K562 (cell line): Measurements from ENCODE around the gene PI4KA. TPM values are rescaled to one million over a fixed set of nuclear protein-coding genes. Genes with fewer than 3 reads are reported as not detected.

Source experiments
- ATAC-seq: fragments of 200-7000 bp; cut with Tn5 transposase; 3 replicates; pipeline ENCODE4 v1.9.1; 2020; ENCODE audit warnings: moderate library complexity
- BruUV-seq: library from RNA; stranded (reverse); fragments of 400-500 nt; replicated peaks from 2 replicates; lab custom pipeline; 2021; lab: Mats Ljungman, UMichigan
- CTCF ChIA-PET: fragments of 300-600 bp; formaldehyde crosslinking; extraction: SDS; loops from one replicate; lab custom pipeline; 2021; ENCODE audit warnings: low intra/inter-chr PET ratio; lab: Yijun Ruan, JAX
- POLR2A ChIA-PET: fragments of 300-600, 350-650 bp; sonication (Branson Sonifier 250); formaldehyde crosslinking; extraction: SDS; loops from one replicate; lab custom pipeline; 2021; ENCODE audit warnings: antibody characterized with exemption, inconsistent platforms; lab: Yijun Ruan, JAX
- DNase-seq, 4 experiments: peaks; one replicate each; pipeline versions ENCODE4 v3.0.0 to v3.0.0-alpha.2; 2011 to 2018; ENCODE audit warnings: low spot score in 3 of 4, mixed read lengths in 3 of 4; ENCODE audit errors: extremely low read depth in 1 of 4
- FAIRE-seq: peaks from 2 replicates; lab custom pipeline; 2011; peaks lifted over from hg19 to GRCh38; lab: Jason Lieb, UNC
- H2AFZ ChIP-seq: 2 replicates; pipeline ENCODE4 v1.6.0; 2011; ENCODE audit warnings: low read depth, low read length, control low read depth, inconsistent platforms
- H3K27ac ChIP-seq: fragments of 200-600 bp; 3 replicates; pipeline ENCODE4 v1.8.0; 2011; ENCODE audit warnings: low read depth, mild to moderate bottlenecking, control low read depth, inconsistent platforms, low read length, moderate library complexity, mixed read lengths; ENCODE audit errors: extremely low read depth
- H3K27me3 ChIP-seq, 2 experiments: fragments of 300-600 bp in 1 of 2; 2 replicates in 1 of 2; 3 replicates in 1 of 2; pipeline versions ENCODE4 v1.6.0 to v1.8.0; 2011; ENCODE audit warnings: inconsistent platforms in 2 of 2, low read length in 2 of 2, mild to moderate bottlenecking in 1 of 2, mixed read lengths in 1 of 2, moderate library complexity in 1 of 2; ENCODE audit not compliant: control insufficient read depth in 2 of 2, insufficient read depth in 2 of 2
- H3K36me3 ChIP-seq: fragments of 300-600 bp; 3 replicates; pipeline ENCODE4 v1.8.0; 2011; ENCODE audit warnings: mild to moderate bottlenecking, low read length, inconsistent platforms; ENCODE audit not compliant: control insufficient read depth, insufficient read depth
- H3K4me1 ChIP-seq, 2 experiments: fragments of 200-600 bp in 1 of 2; replicated peaks in 1 of 2; 2 replicates in 1 of 2; 3 replicates in 1 of 2; pipeline versions ENCODE4 v1.5.1 to v1.8.0; 2011; ENCODE audit warnings: inconsistent platforms in 2 of 2, low read length in 2 of 2, mild to moderate bottlenecking in 1 of 2, mixed read lengths in 1 of 2, moderate library complexity in 1 of 2; ENCODE audit not compliant: control insufficient read depth in 2 of 2, insufficient read depth in 2 of 2
- H3K4me2 ChIP-seq: 2 replicates; pipeline ENCODE4 v1.6.1; 2011; ENCODE audit warnings: low read length, control low read depth, inconsistent platforms, mixed read lengths; ENCODE audit not compliant: insufficient read depth
- H3K4me3 ChIP-seq: fragments of 200-600 bp; sonication (generic), shearing (Covaris generic); 2 replicates; pipeline ENCODE4 v1.5.1; 2016; ENCODE audit warnings: control low read depth, inconsistent platforms
- H3K79me2 ChIP-seq: fragments of 200-600 bp; 3 replicates; pipeline ENCODE4 v1.8.0; 2011; ENCODE audit warnings: low read length, inconsistent platforms; ENCODE audit not compliant: control insufficient read depth, insufficient read depth
- H3K9ac ChIP-seq, 2 experiments: 2 replicates each; pipeline versions ENCODE4 v1.6.0 to v1.6.1; 2011; ENCODE audit warnings: low read depth in 2 of 2, low read length in 2 of 2, control low read depth in 1 of 2, inconsistent platforms in 1 of 2, mild to moderate bottlenecking in 1 of 2, mixed read lengths in 1 of 2; ENCODE audit not compliant: insufficient read depth in 1 of 2
- H3K9me1 ChIP-seq: one replicate; pipeline ENCODE4 v1.6.0; 2011; ENCODE audit warnings: inconsistent platforms, mild to moderate bottlenecking, low read length, moderate library complexity; ENCODE audit not compliant: control insufficient read depth, insufficient read depth
- H3K9me3 ChIP-seq: replicated peaks from 2 replicates; pipeline ENCODE4 v1.5.1; 2011; ENCODE audit warnings: low read depth, low read length, inconsistent platforms; ENCODE audit not compliant: control insufficient read depth, insufficient read depth
- H4K20me1 ChIP-seq: replicated peaks from 2 replicates; pipeline ENCODE4 v1.6.1; 2011; ENCODE audit warnings: low read length, inconsistent platforms, mixed read lengths; ENCODE audit not compliant: control insufficient read depth, insufficient read depth
- ATF1 ChIP-seq, 2 experiments: fragments of 450-650 bp in 1 of 2; IDR thresholded peaks; 2 replicates each; pipeline ENCODE4 v1.6.1; 2016; ENCODE audit warnings: missing compliant biosample characterization in 1 of 2, missing genetic modification characterization in 1 of 2
- JUN ChIP-seq, 2 experiments: sonication (generic) in 1 of 2; formaldehyde crosslinking in 1 of 2; IDR thresholded peaks; 2 replicates each; pipeline versions ENCODE4 v1.6.1 to v1.8.0; 2012 to 2022; ENCODE audit warnings: borderline replicate concordance in 2 of 2, mild to moderate bottlenecking in 2 of 2, improper control_type of control experiment in 1 of 2, low read depth in 1 of 2, low read length in 1 of 2, missing genetic modification reagents in 1 of 2
- KLF1 ChIP-seq: fragments of 450-650 bp; IDR thresholded peaks from 2 replicates; pipeline ENCODE4 v1.6.1; 2016; ENCODE audit warnings: missing genetic modification characterization, missing compliant biosample characterization
- RBM22 ChIP-seq: fragments of 200-400 bp; formaldehyde crosslinking; IDR thresholded peaks from 2 replicates; pipeline ENCODE4 v1.6.1; 2018; ENCODE audit warnings: low read length, low read depth; ENCODE audit not compliant: poor library complexity, severe bottlenecking
- SPI1 ChIP-seq: IDR thresholded peaks from 2 replicates; pipeline ENCODE4 v1.6.1; 2011; ENCODE audit warnings: low read depth, low read length, control low read depth, borderline replicate concordance
- WGBS: fragments of 100-300 bp; shearing (Covaris generic); methylation state at CpG from one replicate; pipeline ENCODE4 v1.1.6; 2016; ENCODE audit warnings: low coverage, mixed read lengths; ENCODE audit not compliant: insufficient coverage; ENCODE audit errors: missing lambda C conversion rate; 5-methylcytosine and 5-hydroxymethylcytosine counted together
- in situ Hi-C: fragments of 300-500 bp; cut with MboI; formaldehyde crosslinking; loops from 4 replicates; pipeline ENCODE4 v1.15.0; 2018; ENCODE audit warnings: inconsistent platforms, mixed read lengths
- intact Hi-C: fragments of 100-400 bp; cut with micrococcal nuclease; formaldehyde crosslinking; loops from 2 replicates; pipeline ENCODE4 v1.14.2; 2022
- polyA plus RNA-seq, 8 experiments: library from polyadenylated mRNA; depleted of rRNA in 4 of 8; stranded (reverse) in 5 of 8; unstranded in 3 of 8; fragments of >200 nt; fragmentation: Nextera tagmentation in 2 of 8; fragmentation: Illumina TruSeq in 1 of 8; extraction: Ambion mirVana in 2 of 8; extraction: Trizol in 1 of 8; gene quantifications; 2 replicates each; pipeline versions ENCODE4 v1.2.1 to v1.2.3, GENCODE V29; 2011 to 2014; ENCODE audit warnings: inconsistent platforms in 1 of 8, missing spikeins in 1 of 8
- total RNA-seq, 7 experiments: library from RNA; depleted of rRNA in 6 of 7; stranded (reverse); fragments of >200 nt in 6 of 7; fragmentation: Illumina TruSeq in 2 of 7; extraction: Trizol in 2 of 7; gene quantifications; 2 replicates each; pipeline versions ENCODE4 v1.2.1 to v1.2.3, GENCODE V29; 2011 to 2021; ENCODE audit warnings: low replicate concordance in 1 of 7
- TF ChIP-seq, protein P1 (sequence below): fragments of 250-450 bp; sonication (Bioruptor Pico); IDR thresholded peaks from 2 replicates; pipeline ENCODE4 v1.5.0; 2022; ENCODE audit warnings: mild to moderate bottlenecking
- TF ChIP-seq, protein P2 (sequence below): fragments of 150-350 bp; IDR thresholded peaks from 2 replicates; pipeline ENCODE4 v1.6.1; 2014; ENCODE audit warnings: low read depth, mild to moderate bottlenecking, low read length, borderline replicate concordance
- TF ChIP-seq, protein P3 (sequence below): sonication (generic); IDR thresholded peaks from 2 replicates; pipeline ENCODE4 v1.6.1; 2016
- TF ChIP-seq, protein P4 (sequence below): fragments of 450-650 bp; IDR thresholded peaks from 2 replicates; pipeline ENCODE4 v1.6.1; 2017; ENCODE audit warnings: mild to moderate bottlenecking, moderate library complexity

The PI4KA gene
- total and polyA plus RNA-seq, 9 of the 15 experiments (the other 6 are each of a cell fraction or from before 2014, with no cell fraction given) = 7.3 to 187 (median 84.7) TPM

DNA sequence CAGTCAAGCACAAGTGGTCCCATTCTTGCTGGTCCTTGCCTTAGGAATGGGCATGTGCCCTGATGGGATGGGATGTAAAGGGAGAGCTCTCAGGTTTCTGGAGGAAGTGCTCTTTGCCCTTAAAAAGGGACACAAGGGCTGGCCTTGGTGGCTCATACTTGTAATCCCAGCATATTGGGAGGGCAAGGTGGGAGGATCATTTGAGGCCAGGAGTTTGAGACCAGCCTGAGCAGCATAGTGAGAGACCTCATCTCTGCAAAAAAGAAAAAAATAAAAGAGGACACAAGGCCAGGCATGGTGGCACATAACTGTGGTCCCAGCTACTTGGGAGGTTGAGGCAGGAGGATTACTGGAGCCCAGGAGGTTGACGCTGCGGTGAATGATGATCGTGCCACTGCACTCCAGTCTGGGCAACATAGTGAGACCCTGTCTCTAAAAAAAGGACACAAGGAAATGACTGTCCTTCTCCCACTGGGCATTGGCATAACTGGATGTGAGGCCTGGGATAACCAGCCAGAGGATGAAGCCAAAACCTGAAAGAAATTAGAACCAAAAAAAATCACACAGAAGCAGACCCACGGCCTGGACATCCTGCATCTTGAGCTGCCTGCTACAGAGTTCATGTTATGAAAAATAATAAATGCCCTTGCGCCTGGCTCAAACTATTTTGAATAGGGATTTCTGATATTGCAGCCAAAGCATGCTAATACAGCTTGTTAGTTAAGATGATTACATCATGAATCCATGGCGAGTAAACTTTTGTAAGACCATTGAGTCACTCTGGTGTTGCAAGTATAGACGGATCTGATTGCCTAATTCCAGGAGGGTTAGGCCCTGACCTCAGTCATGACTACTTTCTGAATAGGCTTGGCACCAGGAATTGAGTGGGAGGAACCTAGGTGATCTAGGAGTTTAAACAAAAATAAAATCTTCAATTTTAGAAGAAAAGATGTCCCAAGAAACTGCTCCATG lies 45.7 kb upstream of the PI4KA start:
- Histone ChIP-seq H3K36me3 (no peaks in the 10 kb centered on the region), H3K9me3 (no peaks in the 10 kb centered on the region), H3K9ac (no peak overlapping the region), H3K27me3 (peaks cover 15 to 27% of the 10 kb centered on the region in 2 experiments), H2AFZ (no peak overlapping the region), H3K4me3 (no peak overlapping the region), H3K9me1 (no peaks in the 10 kb centered on the region), H4K20me1 (no peaks in the 10 kb centered on the region), H3K79me2 (no peaks in the 10 kb centered on the region), H3K4me1 (no peaks in the 10 kb centered on the region), H3K27ac (no peak overlapping the region), H3K4me2 (no peak overlapping the region)
- ChIA-PET CTCF (no interaction called here), POLR2A (interaction anchor here (0.6 to 54.6 kb wide), 13 partner anchors 9 to 801 kb away, joined by 3 to 1556 read pairs (median 4); partner anchors contain the start of genes AIFM3, CRKL, LZTR1 and THAP7)
- no TSS peak for BruUV-seq
- in situ Hi-C loops = no loop called here
- FAIRE-seq = no peak
- intact Hi-C loops = loop anchor here (1.0 kb wide), 1 partner anchor 12 kb away; no protein-coding TSS in a partner anchor
- DNase-seq = peak; percentile 48 to 63 (median 54)
- peak; percentile 9; the same call in 2 of the 3 replicates for ATAC-seq
- WGBS = 32% methylated on average over 7 of the region's 7 CpGs
- TF ChIP-seq, protein P1, sequence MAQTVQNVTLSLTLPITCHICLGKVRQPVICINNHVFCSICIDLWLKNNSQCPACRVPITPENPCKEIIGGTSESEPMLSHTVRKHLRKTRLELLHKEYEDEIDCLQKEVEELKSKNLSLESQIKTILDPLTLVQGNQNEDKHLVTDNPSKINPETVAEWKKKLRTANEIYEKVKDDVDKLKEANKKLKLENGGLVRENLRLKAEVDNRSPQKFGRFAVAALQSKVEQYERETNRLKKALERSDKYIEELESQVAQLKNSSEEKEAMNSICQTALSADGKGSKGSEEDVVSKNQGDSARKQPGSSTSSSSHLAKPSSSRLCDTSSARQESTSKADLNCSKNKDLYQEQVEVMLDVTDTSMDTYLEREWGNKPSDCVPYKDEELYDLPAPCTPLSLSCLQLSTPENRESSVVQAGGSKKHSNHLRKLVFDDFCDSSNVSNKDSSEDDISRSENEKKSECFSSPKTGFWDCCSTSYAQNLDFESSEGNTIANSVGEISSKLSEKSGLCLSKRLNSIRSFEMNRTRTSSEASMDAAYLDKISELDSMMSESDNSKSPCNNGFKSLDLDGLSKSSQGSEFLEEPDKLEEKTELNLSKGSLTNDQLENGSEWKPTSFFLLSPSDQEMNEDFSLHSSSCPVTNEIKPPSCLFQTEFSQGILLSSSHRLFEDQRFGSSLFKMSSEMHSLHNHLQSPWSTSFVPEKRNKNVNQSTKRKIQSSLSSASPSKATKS = no peak
- TF ChIP-seq JUN (IDR thresholded peaks at IDR 0.05; ENCODE audit: borderline replicate concordance, low read depth, low read length) (peak; percentile 100), JUN (CRISPR knock-in tag; IDR thresholded peaks at IDR 0.05; ENCODE audit: borderline replicate concordance) (no peak; the same call in 1 of the 2 replicates), SPI1 (0 out of 2 replicates have a peak, but pooled peaks have one; percentile 12), RBM22 (no peak), KLF1 (peak; percentile 57), ATF1 (CRISPR knock-in tag; IDR thresholded peaks at IDR 0.05) (no peak), ATF1 (tag; IDR thresholded peaks at IDR 0.05) (peak; percentile 39; the same call in 1 of the 2 replicates)
- TF ChIP-seq, protein P2, sequence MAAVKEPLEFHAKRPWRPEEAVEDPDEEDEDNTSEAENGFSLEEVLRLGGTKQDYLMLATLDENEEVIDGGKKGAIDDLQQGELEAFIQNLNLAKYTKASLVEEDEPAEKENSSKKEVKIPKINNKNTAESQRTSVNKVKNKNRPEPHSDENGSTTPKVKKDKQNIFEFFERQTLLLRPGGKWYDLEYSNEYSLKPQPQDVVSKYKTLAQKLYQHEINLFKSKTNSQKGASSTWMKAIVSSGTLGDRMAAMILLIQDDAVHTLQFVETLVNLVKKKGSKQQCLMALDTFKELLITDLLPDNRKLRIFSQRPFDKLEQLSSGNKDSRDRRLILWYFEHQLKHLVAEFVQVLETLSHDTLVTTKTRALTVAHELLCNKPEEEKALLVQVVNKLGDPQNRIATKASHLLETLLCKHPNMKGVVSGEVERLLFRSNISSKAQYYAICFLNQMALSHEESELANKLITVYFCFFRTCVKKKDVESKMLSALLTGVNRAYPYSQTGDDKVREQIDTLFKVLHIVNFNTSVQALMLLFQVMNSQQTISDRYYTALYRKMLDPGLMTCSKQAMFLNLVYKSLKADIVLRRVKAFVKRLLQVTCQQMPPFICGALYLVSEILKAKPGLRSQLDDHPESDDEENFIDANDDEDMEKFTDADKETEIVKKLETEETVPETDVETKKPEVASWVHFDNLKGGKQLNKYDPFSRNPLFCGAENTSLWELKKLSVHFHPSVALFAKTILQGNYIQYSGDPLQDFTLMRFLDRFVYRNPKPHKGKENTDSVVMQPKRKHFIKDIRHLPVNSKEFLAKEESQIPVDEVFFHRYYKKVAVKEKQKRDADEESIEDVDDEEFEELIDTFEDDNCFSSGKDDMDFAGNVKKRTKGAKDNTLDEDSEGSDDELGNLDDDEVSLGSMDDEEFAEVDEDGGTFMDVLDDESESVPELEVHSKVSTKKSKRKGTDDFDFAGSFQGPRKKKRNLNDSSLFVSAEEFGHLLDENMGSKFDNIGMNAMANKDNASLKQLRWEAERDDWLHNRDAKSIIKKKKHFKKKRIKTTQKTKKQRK = no peak
- TF ChIP-seq, protein P3, sequence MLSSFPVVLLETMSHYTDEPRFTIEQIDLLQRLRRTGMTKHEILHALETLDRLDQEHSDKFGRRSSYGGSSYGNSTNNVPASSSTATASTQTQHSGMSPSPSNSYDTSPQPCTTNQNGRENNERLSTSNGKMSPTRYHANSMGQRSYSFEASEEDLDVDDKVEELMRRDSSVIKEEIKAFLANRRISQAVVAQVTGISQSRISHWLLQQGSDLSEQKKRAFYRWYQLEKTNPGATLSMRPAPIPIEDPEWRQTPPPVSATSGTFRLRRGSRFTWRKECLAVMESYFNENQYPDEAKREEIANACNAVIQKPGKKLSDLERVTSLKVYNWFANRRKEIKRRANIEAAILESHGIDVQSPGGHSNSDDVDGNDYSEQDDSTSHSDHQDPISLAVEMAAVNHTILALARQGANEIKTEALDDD = peak; percentile 88
- TF ChIP-seq, protein P4, sequence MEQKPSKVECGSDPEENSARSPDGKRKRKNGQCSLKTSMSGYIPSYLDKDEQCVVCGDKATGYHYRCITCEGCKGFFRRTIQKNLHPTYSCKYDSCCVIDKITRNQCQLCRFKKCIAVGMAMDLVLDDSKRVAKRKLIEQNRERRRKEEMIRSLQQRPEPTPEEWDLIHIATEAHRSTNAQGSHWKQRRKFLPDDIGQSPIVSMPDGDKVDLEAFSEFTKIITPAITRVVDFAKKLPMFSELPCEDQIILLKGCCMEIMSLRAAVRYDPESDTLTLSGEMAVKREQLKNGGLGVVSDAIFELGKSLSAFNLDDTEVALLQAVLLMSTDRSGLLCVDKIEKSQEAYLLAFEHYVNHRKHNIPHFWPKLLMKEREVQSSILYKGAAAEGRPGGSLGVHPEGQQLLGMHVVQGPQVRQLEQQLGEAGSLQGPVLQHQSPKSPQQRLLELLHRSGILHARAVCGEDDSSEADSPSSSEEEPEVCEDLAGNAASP = no peak
